HCT116 (cell line): ENCODE measurements around the gene AUTS2. TPM values are rescaled to one million over a fixed set of nuclear protein-coding genes. Genes with fewer than 3 reads are reported as not detected.

Experiments
- ATAC-seq: fragments of 200-7000 bp; cut with Tn5 transposase; 2 replicates; pipeline ENCODE4 v1.9.1; 2020; ENCODE audit warnings: mild to moderate bottlenecking, moderate library complexity
- BruUV-seq: library from RNA; stranded (reverse); fragments of 400-500 nt; replicated peaks from 2 replicates; lab custom pipeline; 2021; lab: Mats Ljungman, UMichigan
- CTCF ChIA-PET: fragments of 300-600 bp; sonication (Branson Sonifier 250); formaldehyde crosslinking; loops from one replicate; lab custom pipeline; 2021; ENCODE audit warnings: antibody characterized with exemption; lab: Charles Lee
- POLR2A ChIA-PET: fragments of 300-600, 350-600 bp; sonication (Branson Sonifier 250); formaldehyde crosslinking; loops from one replicate; lab custom pipeline; 2021; ENCODE audit warnings: antibody characterized with exemption; lab: Charles Lee
- RAD21 ChIA-PET, 2 experiments: fragments of 300-600 bp; sonication (Branson Sonifier 250); formaldehyde crosslinking; loops; one replicate each; lab custom pipeline; 2023; ENCODE audit warnings: low total read pairs in 2 of 2; ENCODE audit not compliant: uncharacterized antibody in 2 of 2, unreplicated experiment in 2 of 2, low non-redundant PET in 1 of 2; lab: Charles Lee
- DNase-seq: peaks from one replicate; pipeline ENCODE4 v3.0.0-alpha.2; 2010; ENCODE audit warnings: low read depth, low spot score
- H2AFZ ChIP-seq: fragments of 200-600 bp; shearing (Covaris generic), sonication (generic); 2 replicates; pipeline ENCODE4 v1.6.1; 2017; ENCODE audit warnings: low read depth, mixed run types, mixed read lengths, antibody characterized with exemption, low read length; ENCODE audit not compliant: poor library complexity, severe bottlenecking
- H3K27ac ChIP-seq: 2 replicates; pipeline ENCODE4 v1.5.1; 2012; ENCODE audit warnings: low read depth, low read length
- H3K27me3 ChIP-seq: fragments of 200-600 bp; sonication (generic); 2 replicates; pipeline ENCODE4 v1.6.1; 2016; ENCODE audit warnings: mixed run types, low read length, mixed read lengths; ENCODE audit not compliant: insufficient read depth
- H3K36me3 ChIP-seq, 2 experiments: fragments of 200-500 bp in 1 of 2; fragments of 200-600 bp in 1 of 2; sonication (Bioruptor generic) in 1 of 2; sonication (generic) in 1 of 2; 2 replicates each; pipeline versions ENCODE4 v1.5.1 to v1.6.1; 2014 to 2016; ENCODE audit warnings: low read length in 2 of 2, inconsistent platforms in 1 of 2, mixed read lengths in 1 of 2, mixed run types in 1 of 2; ENCODE audit not compliant: insufficient read depth in 2 of 2, control insufficient read depth in 1 of 2
- H3K4me1 ChIP-seq, 2 experiments: fragments of 200-600 bp in 1 of 2; sonication (generic) in 1 of 2; 2 replicates each; pipeline versions ENCODE4 v1.5.1 to v1.6.1; 2012 to 2017; ENCODE audit warnings: low read length in 2 of 2, inconsistent platforms in 1 of 2, mild to moderate bottlenecking in 1 of 2, mixed read lengths in 1 of 2, mixed run types in 1 of 2, moderate library complexity in 1 of 2; ENCODE audit not compliant: insufficient read depth in 2 of 2, control insufficient read depth in 1 of 2
- H3K4me2 ChIP-seq: fragments of 200-600 bp; sonication (generic); 2 replicates; pipeline ENCODE4 v1.6.1; 2017; ENCODE audit warnings: mixed run types, low read length, mixed read lengths
- H3K4me3 ChIP-seq, 2 experiments: fragments of 200-600 bp in 1 of 2; sonication (generic) in 1 of 2; replicated peaks in 1 of 2; 2 replicates each; pipeline ENCODE4 v1.5.1; 2011 to 2016; ENCODE audit warnings: low read length in 2 of 2, control low read depth in 1 of 2, low read depth in 1 of 2, mild to moderate bottlenecking in 1 of 2, mixed read lengths in 1 of 2, mixed run types in 1 of 2
- H3K79me2 ChIP-seq: fragments of 200-600 bp; sonication (generic); 2 replicates; pipeline ENCODE4 v1.6.1; 2017; ENCODE audit warnings: mild to moderate bottlenecking, mixed run types, low read length, moderate library complexity, mixed read lengths; ENCODE audit not compliant: insufficient read depth
- H3K9ac ChIP-seq: fragments of 200-600 bp; sonication (generic); 2 replicates; pipeline ENCODE4 v1.6.1; 2016; ENCODE audit warnings: low read length, mixed read lengths
- H3K9me2 ChIP-seq: fragments of 200-600 bp; sonication (generic), shearing (Covaris generic); 2 replicates; pipeline ENCODE4 v1.6.1; 2017; ENCODE audit warnings: mixed run types, mild to moderate bottlenecking, moderate library complexity; ENCODE audit not compliant: insufficient read depth
- H3K9me3 ChIP-seq, 2 experiments: fragments of 200-500 bp in 1 of 2; fragments of 200-600 bp in 1 of 2; sonication (Bioruptor generic) in 1 of 2; sonication (generic) in 1 of 2; 2 replicates each; pipeline ENCODE4 v1.6.1; 2014 to 2017; ENCODE audit warnings: low read length in 2 of 2, mixed read lengths in 2 of 2, inconsistent platforms in 1 of 2, low read depth in 1 of 2, mild to moderate bottlenecking in 1 of 2, mixed run types in 1 of 2, moderate library complexity in 1 of 2; ENCODE audit not compliant: control insufficient read depth in 1 of 2, insufficient read depth in 1 of 2
- H4K20me1 ChIP-seq: fragments of 200-600 bp; sonication (generic), shearing (Covaris generic); 2 replicates; pipeline ENCODE4 v1.6.1; 2017; ENCODE audit warnings: mixed run types, mild to moderate bottlenecking, moderate library complexity; ENCODE audit not compliant: insufficient read depth
- CEBPB ChIP-seq: IDR thresholded peaks from 2 replicates; pipeline ENCODE4 v1.6.1; 2012; ENCODE audit warnings: low read depth
- EGR1 ChIP-seq: IDR thresholded peaks from 2 replicates; pipeline ENCODE4 v1.6.1; 2012; ENCODE audit warnings: low read depth
- ELF1 ChIP-seq: IDR thresholded peaks from 2 replicates; pipeline ENCODE4 v1.6.1; 2012; ENCODE audit warnings: low read depth, borderline replicate concordance
- EZH2 ChIP-seq: fragments of 200-600 bp; sonication (generic); IDR thresholded peaks from 2 replicates; pipeline ENCODE4 v1.6.1; 2017; ENCODE audit warnings: antibody characterized with exemption, mixed run types
- FOSL1 ChIP-seq: IDR thresholded peaks from 2 replicates; pipeline ENCODE4 v1.6.1; 2012; ENCODE audit warnings: low read depth
- JUND ChIP-seq: IDR thresholded peaks from 2 replicates; pipeline ENCODE4 v1.6.1; 2012
- MAX ChIP-seq: IDR thresholded peaks from 2 replicates; pipeline ENCODE4 v1.6.1; 2012
- POLR2AphosphoS5 ChIP-seq: IDR thresholded peaks from 2 replicates; pipeline ENCODE4 v1.6.1; 2011; ENCODE audit warnings: mild to moderate bottlenecking, low read depth, low read length, moderate library complexity
- RAD21 ChIP-seq: IDR thresholded peaks from 2 replicates; pipeline ENCODE4 v1.6.1; 2012; ENCODE audit warnings: low read depth, mild to moderate bottlenecking
- SP1 ChIP-seq: IDR thresholded peaks from 2 replicates; pipeline ENCODE4 v1.6.1; 2012; ENCODE audit warnings: low read depth
- SRF ChIP-seq: IDR thresholded peaks from 2 replicates; pipeline ENCODE4 v1.6.1; 2012; ENCODE audit warnings: low read depth
- TCF7L2 ChIP-seq: IDR thresholded peaks from 2 replicates; pipeline ENCODE4 v1.7.0; 2011; ENCODE audit warnings: borderline replicate concordance, inconsistent platforms; ENCODE audit not compliant: insufficient read depth, insufficient read length; ENCODE audit errors: extremely low read depth
- ZFX ChIP-seq: fragments of 450-650 bp; IDR thresholded peaks from 2 replicates; pipeline ENCODE4 v1.6.1; 2017
- ZNF274 ChIP-seq: fragments of 200-500 bp; sonication (Bioruptor generic); IDR thresholded peaks from 2 replicates; pipeline ENCODE4 v1.6.1; 2014; ENCODE audit warnings: mild to moderate bottlenecking, low read depth, low read length, inconsistent platforms
- intact Hi-C: fragments of 100-400 bp; cut with micrococcal nuclease; formaldehyde crosslinking; loops from 2 replicates; pipeline ENCODE4 v1.10.0; 2022
- total RNA-seq: library from RNA; stranded (reverse); gene quantifications from one replicate; pipeline ENCODE4 v1.2.1, GENCODE V29; 2021; ENCODE audit not compliant: unreplicated experiment
- TF ChIP-seq, protein P1 (sequence below): IDR thresholded peaks from 2 replicates; pipeline ENCODE4 v1.6.1; 2012; ENCODE audit warnings: low read depth
- TF ChIP-seq, protein P2 (sequence below): IDR thresholded peaks from 2 replicates; pipeline ENCODE4 v1.6.1; 2012

The AUTS2 gene
- total RNA-seq, 1 experiment from 2014 or later, result 0.93 TPM

- H3K79me2 ChIP-seq, result no peaks in the 10 kb centered on the region
- no peaks in the 10 kb centered on the region for H4K20me1 ChIP-seq
- TF ChIP-seq EZH2, result no peak
- RAD21 ChIA-PET, result no interaction called here
- no peaks in the 10 kb centered on the region for H3K27me3 ChIP-seq
- no peaks in the 10 kb centered on the region for H3K4me1 ChIP-seq
- no peaks in the 10 kb centered on the region for H3K36me3 ChIP-seq
- no peak overlapping the region for H3K27ac ChIP-seq
- H3K9me2 ChIP-seq, result no peaks in the 10 kb centered on the region
- intact Hi-C loops, result no loop called here
- POLR2A ChIA-PET, result no interaction called here
- H3K4me3 ChIP-seq, result no peak overlapping the region
- no peak overlapping the region for H3K4me2 ChIP-seq
- no peak overlapping the region for H2AFZ ChIP-seq
- H3K9ac ChIP-seq, result no peak overlapping the region
- no peak for ATAC-seq
- BruUV-seq, result no TSS peak
- H3K9me3 ChIP-seq, result peaks cover 9 to 38% of the 10 kb centered on the region in 2 experiments; a peak in 3 of 4 replicates
- no peak for DNase-seq
- CTCF ChIA-PET, result no interaction called here
These were observed 416.4 kb downstream of the AUTS2 start for GRCh38 chr7:70014472-70015177.

DNA sequence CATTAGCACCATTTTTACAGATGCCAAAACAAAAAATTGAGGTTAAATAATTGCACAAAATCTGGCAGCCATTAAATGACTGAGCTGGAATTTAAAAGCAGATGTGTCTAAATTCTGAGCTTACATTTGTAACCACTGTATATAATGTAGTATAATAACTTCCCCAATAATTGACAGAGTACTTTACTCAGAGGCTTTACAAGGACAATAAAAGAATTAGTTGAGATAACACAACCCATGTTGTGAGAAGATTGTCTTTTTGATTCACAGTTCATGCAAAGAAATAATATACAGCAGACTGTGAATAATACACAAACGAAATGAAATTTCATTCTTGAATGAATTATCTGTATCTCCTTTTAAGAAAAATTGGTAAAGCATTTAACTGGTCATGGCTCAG lies 417.1 kb downstream of the AUTS2 start:
- no peak for ATAC-seq
- intact Hi-C loops, result no loop called here
- no TSS peak for BruUV-seq
- H3K79me2 ChIP-seq, result no peaks in the 10 kb centered on the region
- no peak overlapping the region for H3K27ac ChIP-seq
- H2AFZ ChIP-seq, result no peak overlapping the region
- no peak overlapping the region for H3K4me2 ChIP-seq
- H3K9me3 ChIP-seq, result peaks cover 9 to 42% of the 10 kb centered on the region in 2 experiments; a peak in 3 of 4 replicates
- no peak for DNase-seq
- no peaks in the 10 kb centered on the region for H3K4me1 ChIP-seq
- no peaks in the 10 kb centered on the region for H4K20me1 ChIP-seq
- H3K36me3 ChIP-seq, result no peaks in the 10 kb centered on the region
- no peaks in the 10 kb centered on the region for H3K9me2 ChIP-seq
- H3K27me3 ChIP-seq, result no peaks in the 10 kb centered on the region
- H3K4me3 ChIP-seq, result no peak overlapping the region
- POLR2A ChIA-PET, result no interaction called here
- no peak overlapping the region for H3K9ac ChIP-seq
- CTCF ChIA-PET, result no interaction called here
- RAD21 ChIA-PET, result no interaction called here
- TF ChIP-seq FOSL1, result no peak
- no peak for TF ChIP-seq EZH2
- no peak for TF ChIP-seq ZFX
- no peak for TF ChIP-seq JUND
- no peak for TF ChIP-seq RAD21
- TF ChIP-seq, protein P1, sequence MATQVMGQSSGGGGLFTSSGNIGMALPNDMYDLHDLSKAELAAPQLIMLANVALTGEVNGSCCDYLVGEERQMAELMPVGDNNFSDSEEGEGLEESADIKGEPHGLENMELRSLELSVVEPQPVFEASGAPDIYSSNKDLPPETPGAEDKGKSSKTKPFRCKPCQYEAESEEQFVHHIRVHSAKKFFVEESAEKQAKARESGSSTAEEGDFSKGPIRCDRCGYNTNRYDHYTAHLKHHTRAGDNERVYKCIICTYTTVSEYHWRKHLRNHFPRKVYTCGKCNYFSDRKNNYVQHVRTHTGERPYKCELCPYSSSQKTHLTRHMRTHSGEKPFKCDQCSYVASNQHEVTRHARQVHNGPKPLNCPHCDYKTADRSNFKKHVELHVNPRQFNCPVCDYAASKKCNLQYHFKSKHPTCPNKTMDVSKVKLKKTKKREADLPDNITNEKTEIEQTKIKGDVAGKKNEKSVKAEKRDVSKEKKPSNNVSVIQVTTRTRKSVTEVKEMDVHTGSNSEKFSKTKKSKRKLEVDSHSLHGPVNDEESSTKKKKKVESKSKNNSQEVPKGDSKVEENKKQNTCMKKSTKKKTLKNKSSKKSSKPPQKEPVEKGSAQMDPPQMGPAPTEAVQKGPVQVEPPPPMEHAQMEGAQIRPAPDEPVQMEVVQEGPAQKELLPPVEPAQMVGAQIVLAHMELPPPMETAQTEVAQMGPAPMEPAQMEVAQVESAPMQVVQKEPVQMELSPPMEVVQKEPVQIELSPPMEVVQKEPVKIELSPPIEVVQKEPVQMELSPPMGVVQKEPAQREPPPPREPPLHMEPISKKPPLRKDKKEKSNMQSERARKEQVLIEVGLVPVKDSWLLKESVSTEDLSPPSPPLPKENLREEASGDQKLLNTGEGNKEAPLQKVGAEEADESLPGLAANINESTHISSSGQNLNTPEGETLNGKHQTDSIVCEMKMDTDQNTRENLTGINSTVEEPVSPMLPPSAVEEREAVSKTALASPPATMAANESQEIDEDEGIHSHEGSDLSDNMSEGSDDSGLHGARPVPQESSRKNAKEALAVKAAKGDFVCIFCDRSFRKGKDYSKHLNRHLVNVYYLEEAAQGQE, result no peak
- TF ChIP-seq ZNF274, result no peak
- TF ChIP-seq TCF7L2, result no peak
- no peak for TF ChIP-seq CEBPB
- no peak for TF ChIP-seq ELF1
- no peak for TF ChIP-seq MAX
- TF ChIP-seq POLR2AphosphoS5, result no peak
- TF ChIP-seq SP1, result no peak
- no peak for TF ChIP-seq EGR1
- TF ChIP-seq, protein P2, sequence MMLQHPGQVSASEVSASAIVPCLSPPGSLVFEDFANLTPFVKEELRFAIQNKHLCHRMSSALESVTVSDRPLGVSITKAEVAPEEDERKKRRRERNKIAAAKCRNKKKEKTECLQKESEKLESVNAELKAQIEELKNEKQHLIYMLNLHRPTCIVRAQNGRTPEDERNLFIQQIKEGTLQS, result no peak
- TF ChIP-seq SRF, result no peak
